MM.1S (cell line): ENCODE results near the gene RGS11.
"Not testable (repeated sequence)": the region's sequence is repeated elsewhere in the genome, so short reads cannot be mapped to it uniquely, and the experiment has no call there.

ENCODE experiments used
- DNase-seq: peaks from one replicate; pipeline ENCODE4 v3.0.0-alpha.2; 2015
- H2AFZ ChIP-seq: fragments of 300-600 bp; sonication (generic); 2 replicates; pipeline ENCODE4 v1.6.0; 2016; ENCODE audit warnings: antibody characterized with exemption, low read length
- H3F3A ChIP-seq: fragments of 300-600 bp; sonication (generic); 2 replicates; pipeline ENCODE4 v1.6.1; 2016; ENCODE audit warnings: mild to moderate bottlenecking, antibody characterized with exemption, low read length, moderate library complexity, mixed read lengths; ENCODE audit not compliant: insufficient read depth
- H3K27ac ChIP-seq: fragments of 300-600 bp; sonication (generic); 2 replicates; pipeline ENCODE4 v1.5.1; 2016; ENCODE audit warnings: mild to moderate bottlenecking, low read length
- H3K27me3 ChIP-seq: fragments of 300-600 bp; sonication (generic); replicated peaks from 2 replicates; pipeline ENCODE4 v1.6.0; 2016; ENCODE audit warnings: low read length; ENCODE audit not compliant: insufficient read depth
- H3K36me3 ChIP-seq: fragments of 300-600 bp; sonication (generic); replicated peaks from 2 replicates; pipeline ENCODE4 v1.6.1; 2016; ENCODE audit warnings: mild to moderate bottlenecking, low read length, mixed read lengths; ENCODE audit not compliant: insufficient read depth
- H3K4me1 ChIP-seq: fragments of 300-600 bp; sonication (generic); 2 replicates; pipeline ENCODE4 v1.6.1; 2016; ENCODE audit warnings: low read length, mixed read lengths
- H3K4me2 ChIP-seq: fragments of 300-600 bp; sonication (generic); 2 replicates; pipeline ENCODE4 v1.6.0; 2016; ENCODE audit warnings: low read depth, low read length
- H3K4me3 ChIP-seq: fragments of 300-600 bp; sonication (generic); 2 replicates; pipeline ENCODE4 v1.5.1; 2016; ENCODE audit warnings: low read length, mixed read lengths
- H3K79me2 ChIP-seq: fragments of 300-600 bp; sonication (generic); 2 replicates; pipeline ENCODE4 v1.6.1; 2016; ENCODE audit warnings: mixed run types, low read length, mixed read lengths
- H3K9ac ChIP-seq: fragments of 300-600 bp; sonication (generic); 2 replicates; pipeline ENCODE4 v1.6.1; 2016; ENCODE audit warnings: low read length, mixed read lengths
- H3K9me2 ChIP-seq: fragments of 300-600 bp; sonication (generic); replicated peaks from 2 replicates; pipeline ENCODE4 v1.6.1; 2016; ENCODE audit warnings: mild to moderate bottlenecking, low read length, mixed read lengths; ENCODE audit not compliant: insufficient read depth
- H3K9me3 ChIP-seq: fragments of 300-600 bp; sonication (generic); replicated peaks from 2 replicates; pipeline ENCODE4 v1.6.1; 2016; ENCODE audit warnings: mild to moderate bottlenecking, low read length, mixed read lengths; ENCODE audit not compliant: insufficient read depth
- H4K20me1 ChIP-seq: fragments of 300-600 bp; sonication (generic); 2 replicates; pipeline ENCODE4 v1.6.1; 2016; ENCODE audit warnings: mild to moderate bottlenecking, low read length, moderate library complexity, mixed read lengths; ENCODE audit not compliant: insufficient read depth
- CTCF ChIP-seq: fragments of 300-600 bp; sonication (generic); IDR thresholded peaks from 2 replicates; pipeline ENCODE4 v1.5.1; 2016; ENCODE audit warnings: antibody characterized with exemption, low read length, mixed read lengths
- EZH2 ChIP-seq: fragments of 300-600 bp; sonication (generic); optimal IDR thresholded peaks from 2 replicates; pipeline ENCODE3; 2017; ENCODE audit warnings: low read depth, mild to moderate bottlenecking, antibody characterized with exemption, low read length, mixed read lengths
- EZH2phosphoT487 ChIP-seq: fragments of 300-600 bp; sonication (generic); IDR thresholded peaks from 2 replicates; pipeline ENCODE4 v1.6.1; 2018; ENCODE audit warnings: antibody characterized with exemption, low read length

RGS11 gene

GRCh38 chr16:259226-259625 lies 16.5 kb downstream of the RGS11 start:
- H2AFZ ChIP-seq: no peak overlapping the region
- H3K36me3 ChIP-seq: no peaks in the 10 kb centered on the region
- no peaks in the 10 kb centered on the region for H4K20me1 ChIP-seq
- H3K9me3 ChIP-seq: no peaks in the 10 kb centered on the region
- H3K9ac ChIP-seq: no peak overlapping the region
- no peaks in the 10 kb centered on the region for H3F3A ChIP-seq
- H3K27me3 ChIP-seq: no peaks in the 10 kb centered on the region
- H3K27ac ChIP-seq: no peak overlapping the region
- no peak overlapping the region for H3K4me3 ChIP-seq
- no peak overlapping the region for H3K4me2 ChIP-seq
- H3K4me1 ChIP-seq: no peaks in the 10 kb centered on the region
- no peaks in the 10 kb centered on the region for H3K9me2 ChIP-seq
- H3K79me2 ChIP-seq: no peaks in the 10 kb centered on the region
- DNase-seq: no peak
- TF ChIP-seq EZH2phosphoT487 (no peak), CTCF (no peak), EZH2 (no peak)

DNA sequence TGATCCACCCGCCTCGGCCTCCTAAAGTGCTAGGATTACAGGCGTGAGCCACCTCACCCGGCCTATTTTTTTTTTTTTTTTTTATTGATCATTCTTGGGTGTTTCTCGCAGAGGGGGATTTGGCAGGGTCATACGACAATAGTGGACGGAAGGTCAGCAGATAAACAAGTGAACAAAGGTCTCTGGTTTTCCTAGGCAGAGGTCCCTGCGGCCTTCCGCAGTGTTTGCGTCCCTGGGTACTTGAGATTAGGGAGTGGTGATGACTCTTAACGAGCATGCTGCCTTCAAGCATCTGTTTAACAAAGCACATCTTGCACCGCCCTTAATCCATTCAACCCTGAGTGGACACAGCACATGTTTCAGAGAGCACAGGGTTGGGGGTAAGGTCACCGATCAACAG lies 17.7 kb downstream of the RGS11 start:
- H3K4me2 ChIP-seq, H2AFZ ChIP-seq, H3K4me1 ChIP-seq, H3K9me3 ChIP-seq, H3K9ac ChIP-seq, DNase-seq, H3K79me2 ChIP-seq, H3K4me3 ChIP-seq, H3K9me2 ChIP-seq, H3K27me3 ChIP-seq, H3K27ac ChIP-seq, H4K20me1 ChIP-seq, H3F3A ChIP-seq, H3K36me3 ChIP-seq: not testable (repeated sequence)

DNA sequence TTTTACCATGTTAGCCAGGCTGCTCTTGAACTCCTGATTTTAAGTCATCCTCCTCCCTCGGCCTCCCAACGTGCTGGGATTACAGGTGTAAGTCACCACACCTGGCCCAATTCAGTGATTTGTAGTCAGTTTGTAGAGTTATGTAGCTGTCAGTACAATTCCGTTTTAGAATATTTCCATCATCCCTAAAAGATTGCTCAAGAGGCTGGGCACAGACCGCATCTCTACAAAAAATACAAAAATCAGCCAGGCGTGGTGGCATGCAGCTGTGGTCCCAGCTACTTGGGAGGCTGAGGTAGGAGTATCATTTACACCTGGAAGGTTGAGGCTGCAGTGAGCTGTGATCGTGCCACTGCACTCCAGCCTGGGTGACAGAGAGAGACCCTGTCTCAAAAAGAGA lies 20.6 kb downstream of the RGS11 start:
- DNase-seq: no peak
- Histone ChIP-seq H3K79me2 (no peaks in the 10 kb centered on the region), H4K20me1 (no peaks in the 10 kb centered on the region), H2AFZ (no peak overlapping the region), H3K9me2 (no peaks in the 10 kb centered on the region), H3K9ac (no peak overlapping the region), H3K4me3 (no peak overlapping the region), H3F3A (no peaks in the 10 kb centered on the region), H3K27me3 (no peaks in the 10 kb centered on the region), H3K27ac (no peak overlapping the region), H3K4me1 (no peaks in the 10 kb centered on the region), H3K36me3 (no peaks in the 10 kb centered on the region), H3K4me2 (no peak overlapping the region), H3K9me3 (no peaks in the 10 kb centered on the region)
- no peak for TF ChIP-seq EZH2phosphoT487
- TF ChIP-seq EZH2: no peak

DNA sequence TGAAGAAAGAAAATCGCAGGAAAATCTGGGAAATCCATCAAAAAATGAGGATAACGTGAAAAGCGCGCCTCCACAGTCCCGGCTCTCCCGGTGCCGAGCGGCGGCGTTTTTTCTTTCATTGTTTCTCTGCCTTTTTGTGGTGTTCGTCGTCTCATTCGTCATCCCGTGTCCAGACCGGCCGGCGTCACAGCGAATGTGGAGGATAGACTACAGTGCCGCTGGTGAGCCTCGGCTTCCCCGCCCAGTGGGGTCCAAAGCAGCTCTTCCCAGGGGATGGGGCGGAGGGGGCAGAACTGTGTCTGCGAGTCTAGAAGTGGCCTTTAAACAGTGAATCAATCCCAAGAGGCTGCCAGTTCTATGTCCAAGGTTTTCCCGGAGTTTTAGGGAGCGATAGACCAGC lies 21.3 kb downstream of the RGS11 start:
- Histone ChIP-seq H3K27me3 (no peaks in the 10 kb centered on the region), H4K20me1 (no peaks in the 10 kb centered on the region), H3K9ac (no peak overlapping the region), H3K27ac (no peak overlapping the region), H3K36me3 (no peaks in the 10 kb centered on the region), H3K9me3 (no peaks in the 10 kb centered on the region), H2AFZ (no peak overlapping the region), H3K9me2 (no peaks in the 10 kb centered on the region), H3K4me3 (no peak overlapping the region), H3K79me2 (no peaks in the 10 kb centered on the region), H3K4me2 (no peak overlapping the region), H3F3A (no peaks in the 10 kb centered on the region), H3K4me1 (no peaks in the 10 kb centered on the region)
- no peak for DNase-seq
- TF ChIP-seq EZH2 (no peak), CTCF (no peak)
